ENCODE measurements around the gene TTLL9. TPM values are rescaled to one million over a fixed set of nuclear protein-coding genes. Genes with fewer than 3 reads are reported as not detected.

Gene TTLL9
- total RNA-seq, 1 donor from 2014 or later: 0.67 TPM

DNA sequence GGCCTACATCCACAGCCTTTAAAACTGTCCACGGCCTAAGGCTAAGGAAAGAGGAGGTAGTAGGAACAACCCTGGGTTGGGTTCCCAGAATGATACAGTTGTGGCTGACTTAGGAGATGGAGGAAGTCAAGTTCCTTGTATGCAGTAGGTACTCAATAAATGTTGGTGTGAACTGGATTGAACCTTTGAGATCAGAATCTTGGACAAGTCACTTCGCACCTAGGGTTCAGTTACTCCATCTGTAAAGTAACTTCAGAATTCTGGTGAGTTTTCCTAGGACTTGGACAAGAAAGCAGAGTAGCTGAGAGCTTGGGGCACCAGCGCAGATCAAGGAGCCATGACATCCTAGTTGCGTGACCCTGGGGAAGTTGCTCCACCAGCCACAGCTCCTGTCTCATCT, 106.6 kb downstream of the TTLL9 start:
- Mint-ChIP-seq H3K27ac (no peak overlapping the region), H3K27me3 (ENCODE audit: low read depth) (peaks cover 21% of the 10 kb centered on the region), H3K9me3 (no peaks in the 10 kb centered on the region), H3K36me3 (no peaks in the 10 kb centered on the region), H3K4me1 (peaks cover 7% of the 10 kb centered on the region), H3K4me3 (no peak overlapping the region)
- no peak for DNase-seq (ENCODE audit: low spot score in 2 of 2, unreplicated experiment in 2 of 2)
- TF ChIP-seq, protein P1, sequence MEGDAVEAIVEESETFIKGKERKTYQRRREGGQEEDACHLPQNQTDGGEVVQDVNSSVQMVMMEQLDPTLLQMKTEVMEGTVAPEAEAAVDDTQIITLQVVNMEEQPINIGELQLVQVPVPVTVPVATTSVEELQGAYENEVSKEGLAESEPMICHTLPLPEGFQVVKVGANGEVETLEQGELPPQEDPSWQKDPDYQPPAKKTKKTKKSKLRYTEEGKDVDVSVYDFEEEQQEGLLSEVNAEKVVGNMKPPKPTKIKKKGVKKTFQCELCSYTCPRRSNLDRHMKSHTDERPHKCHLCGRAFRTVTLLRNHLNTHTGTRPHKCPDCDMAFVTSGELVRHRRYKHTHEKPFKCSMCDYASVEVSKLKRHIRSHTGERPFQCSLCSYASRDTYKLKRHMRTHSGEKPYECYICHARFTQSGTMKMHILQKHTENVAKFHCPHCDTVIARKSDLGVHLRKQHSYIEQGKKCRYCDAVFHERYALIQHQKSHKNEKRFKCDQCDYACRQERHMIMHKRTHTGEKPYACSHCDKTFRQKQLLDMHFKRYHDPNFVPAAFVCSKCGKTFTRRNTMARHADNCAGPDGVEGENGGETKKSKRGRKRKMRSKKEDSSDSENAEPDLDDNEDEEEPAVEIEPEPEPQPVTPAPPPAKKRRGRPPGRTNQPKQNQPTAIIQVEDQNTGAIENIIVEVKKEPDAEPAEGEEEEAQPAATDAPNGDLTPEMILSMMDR (IDR thresholded peaks at IDR 0.05; ENCODE audit: unreplicated experiment): no peak

DNA sequence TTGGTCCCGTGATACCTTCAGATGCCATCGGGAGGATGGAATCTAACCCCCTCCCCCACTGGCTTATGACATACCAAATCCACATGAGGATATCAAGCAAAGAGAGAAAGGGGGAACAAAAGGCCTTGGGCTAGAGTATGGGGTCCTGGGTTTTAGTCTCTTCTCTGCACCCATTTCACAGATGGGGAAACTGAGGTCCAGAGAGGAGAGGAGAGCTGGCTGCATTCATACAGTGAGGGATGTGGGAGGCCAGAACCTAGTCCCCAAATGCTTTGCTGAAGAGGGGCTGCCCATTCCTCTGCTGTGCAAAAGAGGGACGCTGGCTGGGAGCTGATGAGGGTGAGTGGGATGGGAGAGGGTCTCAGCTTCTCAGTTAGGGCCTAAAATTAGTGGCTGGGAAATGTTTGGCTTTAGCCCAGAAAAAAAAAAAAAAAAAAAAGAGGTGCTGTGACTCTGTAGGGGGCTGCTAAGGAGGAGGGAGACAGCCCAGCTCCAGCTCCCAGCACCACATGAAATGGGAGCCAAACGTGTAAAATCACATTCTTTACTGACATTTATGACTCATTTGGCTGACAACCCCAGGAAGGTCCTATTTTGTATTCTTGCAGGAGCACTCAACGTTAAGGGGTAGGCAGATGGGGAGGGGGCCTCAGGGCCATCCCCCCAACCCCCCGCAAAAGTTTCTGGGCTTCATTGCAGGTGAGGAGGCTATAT, 109.4 kb downstream of the TTLL9 start:
- Mint-ChIP-seq H3K4me3 (no peak overlapping the region), H3K36me3 (no peaks in the 10 kb centered on the region), H3K27ac (no peak overlapping the region), H3K4me1 (peaks cover 7% of the 10 kb centered on the region), H3K27me3 (ENCODE audit: low read depth) (peaks cover 14% of the 10 kb centered on the region), H3K9me3 (no peaks in the 10 kb centered on the region)
- TF ChIP-seq, protein P1 (IDR thresholded peaks at IDR 0.05; ENCODE audit: unreplicated experiment): no peak
- DNase-seq (ENCODE audit: low spot score in 2 of 2, unreplicated experiment in 2 of 2): no peak

DNA sequence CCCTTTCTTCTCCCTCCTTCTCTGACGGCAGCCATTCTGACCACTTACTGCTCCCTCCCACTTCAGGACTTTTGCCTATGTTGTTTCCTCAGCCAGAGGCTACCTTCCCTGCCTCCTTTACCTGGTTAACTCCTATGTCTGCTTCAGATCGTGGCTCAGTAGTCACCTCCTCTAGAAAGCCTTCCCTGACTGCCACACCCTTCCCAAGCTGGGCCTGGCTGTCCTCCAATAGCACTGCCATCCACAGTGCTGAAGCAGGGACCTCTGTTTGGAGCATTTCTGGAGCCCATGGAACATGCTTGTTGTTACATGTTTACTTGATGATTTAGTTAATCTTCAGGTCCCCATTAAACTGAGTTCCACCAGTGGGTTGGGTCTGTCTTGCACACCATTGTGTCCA, 111.3 kb downstream of the TTLL9 start:
- TF ChIP-seq, protein P1 (IDR thresholded peaks at IDR 0.05; ENCODE audit: unreplicated experiment): no peak

DNA sequence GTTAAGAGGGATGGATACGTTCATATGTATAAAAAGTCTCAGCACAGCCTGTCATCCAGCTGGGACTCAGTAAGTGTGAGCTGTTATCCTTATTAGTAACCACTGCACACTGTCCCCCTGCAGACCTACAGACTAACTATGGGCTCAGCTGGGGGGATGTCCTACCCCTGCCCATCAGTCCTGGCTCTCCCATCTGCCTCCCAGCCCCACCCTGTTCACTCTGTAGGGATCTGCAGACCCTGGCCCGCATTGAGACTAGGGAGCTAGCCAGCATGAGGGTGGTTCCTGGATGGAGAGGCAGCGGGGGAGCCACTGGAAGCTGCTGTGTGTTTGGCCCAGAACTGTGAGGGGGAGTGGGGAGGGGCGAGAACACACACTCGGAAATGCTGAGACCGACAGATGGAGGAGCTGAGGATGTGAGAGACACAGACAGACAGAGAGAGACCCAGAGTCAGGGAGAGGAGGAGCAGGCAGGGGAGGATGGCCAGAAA, 114.6 kb downstream of the TTLL9 start:
- TF ChIP-seq, protein P1 (IDR thresholded peaks at IDR 0.05; ENCODE audit: unreplicated experiment): no peak
- no peak for DNase-seq (ENCODE audit: low spot score in 2 of 2, unreplicated experiment in 2 of 2)
- H3K9me3 Mint-ChIP-seq: no peaks in the 10 kb centered on the region
- H3K4me3 Mint-ChIP-seq: no peak overlapping the region
- H3K27me3 Mint-ChIP-seq (ENCODE audit: low read depth): peaks cover 10% of the 10 kb centered on the region
- peaks cover 2% of the 10 kb centered on the region for H3K4me1 Mint-ChIP-seq
- H3K27ac Mint-ChIP-seq: no peak overlapping the region
- H3K36me3 Mint-ChIP-seq: no peaks in the 10 kb centered on the region

More for the DNA sequence above, 111.3 kb downstream of the TTLL9 start:
- Mint-ChIP-seq H3K9me3 (no peaks in the 10 kb centered on the region), H3K4me1 (peaks cover 7% of the 10 kb centered on the region), H3K27ac (no peak overlapping the region), H3K4me3 (no peak overlapping the region), H3K36me3 (no peaks in the 10 kb centered on the region), H3K27me3 (ENCODE audit: low read depth) (peaks cover 10% of the 10 kb centered on the region)
- DNase-seq (ENCODE audit: low spot score in 2 of 2, unreplicated experiment in 2 of 2): no peak

DNA sequence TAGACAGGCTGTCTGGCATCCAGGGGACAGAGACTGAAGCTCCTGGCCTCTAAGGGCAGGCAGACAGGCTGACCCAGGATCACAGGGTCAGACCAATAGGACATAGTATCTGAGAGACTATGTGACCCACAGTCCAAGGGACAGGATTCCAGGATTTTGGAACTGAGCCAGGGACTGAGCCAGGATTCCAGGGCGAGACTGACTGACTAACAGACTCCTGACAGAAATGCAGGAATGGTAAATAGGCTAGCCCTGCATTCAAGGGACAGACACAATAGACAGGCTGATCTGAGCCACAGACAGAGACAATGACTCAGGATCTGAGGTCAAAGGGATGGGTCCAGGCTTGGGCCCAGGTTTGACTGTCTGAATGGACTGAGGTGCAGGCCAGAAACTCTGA, 117.3 kb downstream of the TTLL9 start:
- Mint-ChIP-seq H3K4me3 (no peak overlapping the region), H3K27ac (no peak overlapping the region), H3K9me3 (no peaks in the 10 kb centered on the region), H3K27me3 (ENCODE audit: low read depth) (peaks cover 20% of the 10 kb centered on the region), H3K4me1 (no peaks in the 10 kb centered on the region), H3K36me3 (no peaks in the 10 kb centered on the region)
- no peak for DNase-seq (ENCODE audit: low spot score in 2 of 2, unreplicated experiment in 2 of 2)
- TF ChIP-seq, protein P1 (IDR thresholded peaks at IDR 0.05; ENCODE audit: unreplicated experiment): no peak

Data from mesothelial cell of epicardium (in vitro differentiated cells).